K562 (cell line): ENCODE results near the gene FAM110D. TPM values are rescaled to one million over a fixed set of nuclear protein-coding genes. Genes with fewer than 3 reads are reported as not detected.
A peak's percentile ranks its signal among the peaks of the same experiment; 100 is the strongest.

ENCODE experiments used
- ARNT ChIP-seq, 2 experiments: fragments of 450-650 bp; IDR thresholded peaks; 2 replicates each; pipeline ENCODE4 v1.6.1; 2016; ENCODE audit warnings: mild to moderate bottlenecking in 1 of 2
- ATF1 ChIP-seq, 2 experiments: fragments of 450-650 bp in 1 of 2; IDR thresholded peaks; 2 replicates each; pipeline ENCODE4 v1.6.1; 2016; ENCODE audit warnings: missing compliant biosample characterization in 1 of 2, missing genetic modification characterization in 1 of 2
- BRF2 ChIP-seq: IDR thresholded peaks from 3 replicates; pipeline ENCODE4 v1.6.1; 2011; ENCODE audit warnings: borderline replicate concordance, mild to moderate bottlenecking; ENCODE audit not compliant: insufficient read length, insufficient read depth
- GTF3C2 ChIP-seq: IDR thresholded peaks from 3 replicates; pipeline ENCODE4 v1.6.1; 2011; ENCODE audit warnings: borderline replicate concordance, mild to moderate bottlenecking, moderate library complexity; ENCODE audit not compliant: insufficient read length; ENCODE audit errors: extremely low read depth
- HCFC1 ChIP-seq: IDR thresholded peaks from 2 replicates; pipeline ENCODE4 v1.6.1; 2012; ENCODE audit warnings: low read depth, low read length, improper control_type of control experiment
- HOXB6 ChIP-seq: fragments of 250-450 bp; sonication (Bioruptor Pico); IDR thresholded peaks from 2 replicates; pipeline ENCODE4 v1.5.1; 2022; ENCODE audit warnings: mild to moderate bottlenecking, borderline replicate concordance
- IRF1 ChIP-seq: sonication (generic); formaldehyde crosslinking; IDR thresholded peaks from 2 replicates; pipeline ENCODE4 v1.8.0; 2022; ENCODE audit warnings: missing genetic modification reagents, mild to moderate bottlenecking, borderline replicate concordance
- KDM4B ChIP-seq, 2 experiments: fragments of 450-650 bp in 1 of 2; sonication (generic) in 1 of 2; IDR thresholded peaks; 2 replicates each; pipeline ENCODE4 v1.6.1; 2016 to 2017; ENCODE audit warnings: borderline replicate concordance in 2 of 2, antibody characterized with exemption in 1 of 2, low read depth in 1 of 2, mild to moderate bottlenecking in 1 of 2
- PREB ChIP-seq: sonication (generic); formaldehyde crosslinking; IDR thresholded peaks from 2 replicates; pipeline ENCODE4 v1.8.1; 2023; ENCODE audit warnings: mild to moderate bottlenecking, missing genetic modification reagents
- PRPF4 ChIP-seq: fragments of 200-400 bp; formaldehyde crosslinking; IDR thresholded peaks from one replicate; pipeline ENCODE4 v1.6.1; 2017; ENCODE audit warnings: low read length, low read depth, mild to moderate bottlenecking; ENCODE audit not compliant: insufficient read depth, poor library complexity, severe bottlenecking
- TCF15 ChIP-seq: fragments of 250-450 bp; sonication (Bioruptor Pico); IDR thresholded peaks from 2 replicates; pipeline ENCODE4 v1.8.0; 2022; ENCODE audit warnings: moderate library complexity, mild to moderate bottlenecking, inconsistent platforms
- TCF7 ChIP-seq: sonication (generic); IDR thresholded peaks from 2 replicates; pipeline ENCODE4 v1.6.1; 2016; ENCODE audit warnings: antibody characterized with exemption, borderline replicate concordance
- TSHZ1 ChIP-seq: fragments of 250-450 bp; sonication (Bioruptor Pico); IDR thresholded peaks from 2 replicates; pipeline ENCODE4 v1.4.0; 2020; ENCODE audit warnings: mild to moderate bottlenecking, moderate library complexity
- VEZF1 ChIP-seq: fragments of 200-800 bp; sonication (Bioruptor generic); IDR thresholded peaks from 2 replicates; pipeline ENCODE4 v1.6.1; 2017; ENCODE audit warnings: missing genetic modification characterization, missing compliant biosample characterization
- XRCC5 ChIP-seq: fragments of 200-400 bp; formaldehyde crosslinking; IDR thresholded peaks from 2 replicates; pipeline ENCODE4 v1.6.1; 2017; ENCODE audit warnings: low read depth, mild to moderate bottlenecking, low read length
- polyA plus RNA-seq, 8 experiments: library from polyadenylated mRNA; depleted of rRNA in 4 of 8; stranded (reverse) in 5 of 8; unstranded in 3 of 8; fragments of >200 nt; fragmentation: Nextera tagmentation in 2 of 8; fragmentation: Illumina TruSeq in 1 of 8; extraction: Ambion mirVana in 2 of 8; extraction: Trizol in 1 of 8; gene quantifications; 2 replicates each; pipeline versions ENCODE4 v1.2.1 to v1.2.3, GENCODE V29; 2011 to 2014; ENCODE audit warnings: inconsistent platforms in 1 of 8, missing spikeins in 1 of 8
- total RNA-seq, 7 experiments: library from RNA; depleted of rRNA in 6 of 7; stranded (reverse); fragments of >200 nt in 6 of 7; fragmentation: Illumina TruSeq in 2 of 7; extraction: Trizol in 2 of 7; gene quantifications; 2 replicates each; pipeline versions ENCODE4 v1.2.1 to v1.2.3, GENCODE V29; 2011 to 2021; ENCODE audit warnings: low replicate concordance in 1 of 7

FAM110D gene
- total and polyA plus RNA-seq, 9 of the 15 experiments (the other 6 are each of a cell fraction or from before 2014, with no cell fraction given): 0.04 to 1.1 (median 0.33) TPM

- TF ChIP-seq VEZF1: 0 out of 2 replicates have a peak, but pooled peaks have one; percentile 8
- TF ChIP-seq ARNT (IDR thresholded peaks at IDR 0.05): no peak
- TF ChIP-seq IRF1 (CRISPR knock-in tag): no peak
- no peak for TF ChIP-seq PREB (CRISPR knock-in tag)
- TF ChIP-seq KDM4B (IDR thresholded peaks at IDR 0.05; ENCODE audit: borderline replicate concordance in 2 of 2, low read depth in 1 of 2): no peak
- TF ChIP-seq HCFC1: no peak
- peak; percentile 73; the same call in 1 of the 2 replicates for TF ChIP-seq TSHZ1
- peak; percentile 80; the same call in 1 of the 2 replicates for TF ChIP-seq TCF15 (CRISPR knock-in tag)
- no peak for TF ChIP-seq XRCC5
- TF ChIP-seq TCF7: no peak
- no peak for TF ChIP-seq PRPF4
- no peak for TF ChIP-seq GTF3C2
- TF ChIP-seq ATF1 (CRISPR knock-in tag; IDR thresholded peaks at IDR 0.05): no peak
- no peak for TF ChIP-seq ATF1 (tag; IDR thresholded peaks at IDR 0.05)
- no peak for TF ChIP-seq BRF2
- TF ChIP-seq HOXB6: no peak
These were observed 29.1 kb upstream of the FAM110D start (continued) for GRCh38 chr1:26129778-26130177.
